ENCODE measurements around the gene TAAR8.

- no peak for TF ChIP-seq CTCF (IDR thresholded peaks at IDR 0.05)
- TF ChIP-seq RCOR1 (IDR thresholded peaks at IDR 0.05; ENCODE audit: low read length) = no peak
Measured at GRCh38 chr6:132592855-132593254, 40.4 kb downstream of the TAAR8 start.

All from SK-N-SH (cell line).